Measurements from ENCODE around the gene ZNF208.

ZNF208 gene

DNA sequence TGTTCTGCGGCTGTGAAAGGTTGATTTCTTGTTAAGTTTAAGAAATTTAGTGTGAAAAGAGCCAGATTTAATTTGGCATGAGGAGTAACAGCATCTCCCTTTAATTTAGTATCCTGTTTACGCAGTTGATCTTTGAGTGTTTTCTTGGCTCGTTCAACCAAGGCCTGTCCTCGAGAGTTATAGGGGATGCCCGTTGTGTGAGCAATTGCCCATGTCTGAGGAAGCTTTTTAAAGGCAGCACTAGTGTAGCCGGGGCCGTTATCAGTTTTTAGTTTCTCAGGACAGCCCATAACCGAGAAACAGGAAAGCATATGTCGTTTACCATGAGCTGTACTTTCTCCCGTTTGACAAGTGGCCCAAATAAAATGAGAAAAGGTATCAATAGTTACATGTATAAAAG, 127.2 kb downstream of the ZNF208 start:
- DNase-seq, result no peak

Data from hippocampal formation (tissue), 2 donors.